ENCODE results near the gene EIF1AX.
"Not testable (repeated sequence)": the region's sequence is repeated elsewhere in the genome, so short reads cannot be mapped to it uniquely, and the experiment has no call there.

The EIF1AX gene

GRCh38 chrX:20173313-20173712 lies 31.7 kb upstream of the EIF1AX start:
- no peak overlapping the region for H3K4me3 ChIP-seq (ENCODE audit: low read depth, low read length)
- no peak for TF ChIP-seq MAX (IDR thresholded peaks at IDR 0.05; ENCODE audit: low read depth, low read length)
- TF ChIP-seq CTCF (IDR thresholded peaks at IDR 0.05; ENCODE audit: low read depth, low read length), result no peak
- TF ChIP-seq POLR2A (IDR thresholded peaks at IDR 0.05; ENCODE audit: extremely low read depth, insufficient read length), result no peak
- TF ChIP-seq MYC (IDR thresholded peaks at IDR 0.05; ENCODE audit: low read depth, low read length), result no peak
- no peak for DNase-seq (ENCODE audit: low read depth)

GRCh38 chrX:20171887-20172286 lies 30.2 kb upstream of the EIF1AX start:
- no peak for TF ChIP-seq POLR2A (IDR thresholded peaks at IDR 0.05; ENCODE audit: extremely low read depth, insufficient read length)
- no peak for TF ChIP-seq CTCF (IDR thresholded peaks at IDR 0.05; ENCODE audit: low read depth, low read length)
- no peak for TF ChIP-seq MYC (IDR thresholded peaks at IDR 0.05; ENCODE audit: low read depth, low read length)
- TF ChIP-seq MAX (IDR thresholded peaks at IDR 0.05; ENCODE audit: low read depth, low read length), result no peak
- no peak for DNase-seq (ENCODE audit: low read depth)
- no peak overlapping the region for H3K4me3 ChIP-seq (ENCODE audit: low read depth, low read length)

- H3K4me3 ChIP-seq (ENCODE audit: low read depth, low read length); DNase-seq (ENCODE audit: low read depth): not testable (repeated sequence)
These were observed 20.9 kb upstream of the EIF1AX start for GRCh38 chrX:20162516-20162915.

- TF ChIP-seq MYC (IDR thresholded peaks at IDR 0.05; ENCODE audit: low read depth, low read length) (no peak), MAX (IDR thresholded peaks at IDR 0.05; ENCODE audit: low read depth, low read length) (no peak), CTCF (IDR thresholded peaks at IDR 0.05; ENCODE audit: low read depth, low read length) (no peak), POLR2A (IDR thresholded peaks at IDR 0.05; ENCODE audit: extremely low read depth, insufficient read length) (no peak)
- DNase-seq (ENCODE audit: low read depth), result no peak
- no peak overlapping the region for H3K4me3 ChIP-seq (ENCODE audit: low read depth, low read length)
These were observed 18.3 kb upstream of the EIF1AX start for GRCh38 chrX:20159797-20160385.

- TF ChIP-seq MYC (IDR thresholded peaks at IDR 0.05; ENCODE audit: low read depth, low read length) (no peak), CTCF (IDR thresholded peaks at IDR 0.05; ENCODE audit: low read depth, low read length) (no peak), MAX (IDR thresholded peaks at IDR 0.05; ENCODE audit: low read depth, low read length) (no peak), POLR2A (IDR thresholded peaks at IDR 0.05; ENCODE audit: extremely low read depth, insufficient read length) (no peak)
- no peak overlapping the region for H3K4me3 ChIP-seq (ENCODE audit: low read depth, low read length)
- DNase-seq (ENCODE audit: low read depth), result no peak
These were observed 10.1 kb upstream of the EIF1AX start for GRCh38 chrX:20151689-20152088.

- TF ChIP-seq MYC (IDR thresholded peaks at IDR 0.05; ENCODE audit: low read depth, low read length) (no peak), MAX (IDR thresholded peaks at IDR 0.05; ENCODE audit: low read depth, low read length) (no peak), CTCF (IDR thresholded peaks at IDR 0.05; ENCODE audit: low read depth, low read length) (no peak), POLR2A (IDR thresholded peaks at IDR 0.05; ENCODE audit: extremely low read depth, insufficient read length) (no peak)
- no peak for DNase-seq (ENCODE audit: low read depth)
These were observed 7.7 kb upstream of the EIF1AX start for GRCh38 chrX:20149326-20149725.

More at GRCh38 chrX:20149326-20149725, 7.7 kb upstream of the EIF1AX start:
- no peak overlapping the region for H3K4me3 ChIP-seq (ENCODE audit: low read depth, low read length)
